ENCODE results near the gene TMPRSS13.

DNA sequence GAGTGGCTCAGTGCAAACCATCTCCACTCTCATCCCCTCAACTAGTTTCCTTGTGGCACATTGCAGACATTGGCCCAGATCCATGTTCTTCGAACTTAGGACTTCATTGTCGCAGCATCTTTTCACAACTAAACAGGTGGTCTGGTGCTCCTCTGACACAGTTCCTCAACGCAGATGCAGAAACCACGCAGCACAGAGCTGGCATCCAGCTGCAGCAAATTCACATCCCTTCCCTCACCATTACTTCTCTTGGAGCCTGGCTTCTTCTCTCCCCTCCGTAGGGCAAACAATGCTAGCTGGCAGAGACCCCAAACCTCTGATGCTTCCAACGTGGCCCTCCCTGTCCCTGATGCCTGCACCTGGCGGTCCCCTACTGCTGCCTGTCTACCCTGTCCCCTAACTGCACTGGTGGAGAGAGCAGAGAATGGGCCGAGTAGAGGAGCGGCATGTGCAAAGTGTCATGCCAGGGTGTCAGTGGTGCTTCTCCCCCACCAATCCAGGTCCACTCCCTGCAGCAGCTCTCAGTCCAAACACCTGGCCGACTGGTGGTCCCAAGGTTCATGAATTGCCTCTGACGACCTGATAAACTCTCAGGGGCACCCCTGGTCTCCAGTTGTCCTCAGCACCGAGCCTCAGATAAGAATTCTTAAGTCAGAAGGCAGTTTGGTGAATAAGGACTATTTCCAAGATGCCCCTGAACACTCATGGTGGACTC is 18.1 kb downstream of the TMPRSS13 start:
- no peak for TF ChIP-seq POLR2AphosphoS5 (IDR thresholded peaks at IDR 0.05)
- TF ChIP-seq EZH2 (IDR thresholded peaks at IDR 0.05; ENCODE audit: borderline replicate concordance, insufficient read depth, low read length, poor library complexity, severe bottlenecking): no peak
- TF ChIP-seq, protein P1, sequence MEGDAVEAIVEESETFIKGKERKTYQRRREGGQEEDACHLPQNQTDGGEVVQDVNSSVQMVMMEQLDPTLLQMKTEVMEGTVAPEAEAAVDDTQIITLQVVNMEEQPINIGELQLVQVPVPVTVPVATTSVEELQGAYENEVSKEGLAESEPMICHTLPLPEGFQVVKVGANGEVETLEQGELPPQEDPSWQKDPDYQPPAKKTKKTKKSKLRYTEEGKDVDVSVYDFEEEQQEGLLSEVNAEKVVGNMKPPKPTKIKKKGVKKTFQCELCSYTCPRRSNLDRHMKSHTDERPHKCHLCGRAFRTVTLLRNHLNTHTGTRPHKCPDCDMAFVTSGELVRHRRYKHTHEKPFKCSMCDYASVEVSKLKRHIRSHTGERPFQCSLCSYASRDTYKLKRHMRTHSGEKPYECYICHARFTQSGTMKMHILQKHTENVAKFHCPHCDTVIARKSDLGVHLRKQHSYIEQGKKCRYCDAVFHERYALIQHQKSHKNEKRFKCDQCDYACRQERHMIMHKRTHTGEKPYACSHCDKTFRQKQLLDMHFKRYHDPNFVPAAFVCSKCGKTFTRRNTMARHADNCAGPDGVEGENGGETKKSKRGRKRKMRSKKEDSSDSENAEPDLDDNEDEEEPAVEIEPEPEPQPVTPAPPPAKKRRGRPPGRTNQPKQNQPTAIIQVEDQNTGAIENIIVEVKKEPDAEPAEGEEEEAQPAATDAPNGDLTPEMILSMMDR (IDR thresholded peaks at IDR 0.05; ENCODE audit: poor library complexity, severe bottlenecking): no peak
- TF ChIP-seq RAD21 (conservative IDR thresholded peaks at IDR 0.05): no peak

Data from neural cell (in vitro differentiated cells).